T-helper 2 cell (primary cell): ENCODE data around the gene SLC41A2.
"Not testable (repeated sequence)": the region's sequence is repeated elsewhere in the genome, so short reads cannot be mapped to it uniquely, and the experiment has no call there.

Experiments
- DNase-seq, 5 experiments: peaks; one replicate each; pipeline versions ENCODE4 v3.0.0 to v3.0.0-alpha.2; 2012 to 2022
- total RNA-seq, 2 donors: gene quantifications; one replicate each; lab custom pipeline; 2026; lab: John Stamatoyannopoulos, UW

Gene SLC41A2, protein sequence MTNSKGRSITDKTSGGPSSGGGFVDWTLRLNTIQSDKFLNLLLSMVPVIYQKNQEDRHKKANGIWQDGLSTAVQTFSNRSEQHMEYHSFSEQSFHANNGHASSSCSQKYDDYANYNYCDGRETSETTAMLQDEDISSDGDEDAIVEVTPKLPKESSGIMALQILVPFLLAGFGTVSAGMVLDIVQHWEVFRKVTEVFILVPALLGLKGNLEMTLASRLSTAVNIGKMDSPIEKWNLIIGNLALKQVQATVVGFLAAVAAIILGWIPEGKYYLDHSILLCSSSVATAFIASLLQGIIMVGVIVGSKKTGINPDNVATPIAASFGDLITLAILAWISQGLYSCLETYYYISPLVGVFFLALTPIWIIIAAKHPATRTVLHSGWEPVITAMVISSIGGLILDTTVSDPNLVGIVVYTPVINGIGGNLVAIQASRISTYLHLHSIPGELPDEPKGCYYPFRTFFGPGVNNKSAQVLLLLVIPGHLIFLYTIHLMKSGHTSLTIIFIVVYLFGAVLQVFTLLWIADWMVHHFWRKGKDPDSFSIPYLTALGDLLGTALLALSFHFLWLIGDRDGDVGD
- total RNA-seq = 2.2 to 4.3 reads per million in 2 donors

DNA sequence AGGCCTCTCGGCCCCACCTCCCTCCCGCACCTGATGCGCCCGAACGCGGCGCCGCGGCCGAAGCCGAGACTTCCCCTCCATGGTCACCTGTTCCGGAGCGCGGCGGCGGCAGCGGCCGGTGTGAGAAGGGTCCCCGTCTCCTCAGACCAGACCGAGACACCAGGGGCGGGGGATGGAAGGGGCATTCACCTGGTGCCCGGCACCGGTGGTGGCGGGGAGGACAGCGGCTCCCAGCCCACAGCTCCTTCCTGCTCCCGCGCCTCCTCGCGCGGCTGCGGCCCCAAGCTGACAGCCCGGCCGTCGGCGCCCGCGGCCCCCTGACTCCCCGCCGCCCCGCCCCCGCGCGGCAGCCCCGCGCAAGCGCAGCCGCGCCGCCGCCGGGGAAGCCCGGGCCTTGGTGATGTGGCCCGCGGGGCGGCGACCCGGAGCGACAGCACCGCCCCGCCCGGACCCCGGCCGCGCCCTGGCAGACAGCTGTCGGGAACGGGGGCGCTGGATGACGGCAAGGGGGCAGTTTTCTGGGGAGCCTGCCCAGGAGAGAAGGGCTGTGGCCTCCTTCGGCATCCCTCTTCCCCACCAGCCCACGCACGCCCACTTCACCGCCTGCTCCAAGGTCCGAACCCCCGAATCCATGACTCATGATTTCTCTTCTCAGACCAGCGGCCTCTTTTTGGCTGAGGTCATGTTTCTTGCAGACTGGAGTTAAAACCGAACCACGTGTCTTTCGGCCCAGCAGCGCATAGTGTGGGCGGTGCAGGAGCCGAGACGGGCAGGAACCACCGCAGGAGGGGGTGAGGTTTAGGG, at the start of gene SLC41A2:
Gene SLC41A2 (minus strand): TSS at position 290 of the 804 bp plus-strand sequence. CDS start 29,763 bp downstream, outside the sequence.
- DNase-seq = peak; percentile 57 to 91 (median 70)

DNA sequence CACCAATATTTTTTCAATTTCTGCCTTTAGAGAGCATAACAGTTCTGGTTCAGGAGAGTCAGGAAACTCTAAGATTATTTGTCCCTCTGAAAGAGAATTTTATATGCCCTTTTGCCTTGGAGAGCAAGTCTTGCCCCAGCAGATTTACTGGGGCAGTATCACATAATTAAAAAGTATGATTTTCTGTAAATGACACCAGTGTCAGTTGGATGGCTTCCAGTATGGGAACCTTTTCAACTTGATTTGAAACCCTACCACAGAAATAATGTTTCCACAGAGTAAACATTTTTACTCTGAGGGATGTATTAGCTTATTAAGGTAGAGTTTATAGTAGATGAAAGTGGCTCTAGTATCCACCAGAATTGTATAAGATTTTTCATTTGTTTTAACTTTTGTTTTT, 43.4 kb upstream of the SLC41A2 start:
- no peak for DNase-seq

DNA sequence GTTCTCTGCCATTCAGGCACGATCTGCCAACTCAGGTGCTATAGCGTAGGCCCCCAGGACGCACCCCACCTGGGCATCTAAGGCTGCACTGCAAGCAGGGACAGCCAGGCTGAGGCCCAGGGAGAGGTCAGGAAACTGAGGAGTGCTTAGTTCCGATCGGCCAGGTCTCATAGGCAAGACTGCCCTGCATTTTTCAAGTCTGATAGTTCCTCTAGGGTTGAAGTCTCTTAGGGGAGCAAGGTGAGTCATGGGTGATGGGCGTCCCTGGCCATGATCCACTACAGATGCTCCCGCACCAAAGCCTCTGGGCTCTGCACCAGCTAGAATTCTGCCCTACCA, 41.2 kb upstream of the SLC41A2 start:
- no peak for DNase-seq

DNA sequence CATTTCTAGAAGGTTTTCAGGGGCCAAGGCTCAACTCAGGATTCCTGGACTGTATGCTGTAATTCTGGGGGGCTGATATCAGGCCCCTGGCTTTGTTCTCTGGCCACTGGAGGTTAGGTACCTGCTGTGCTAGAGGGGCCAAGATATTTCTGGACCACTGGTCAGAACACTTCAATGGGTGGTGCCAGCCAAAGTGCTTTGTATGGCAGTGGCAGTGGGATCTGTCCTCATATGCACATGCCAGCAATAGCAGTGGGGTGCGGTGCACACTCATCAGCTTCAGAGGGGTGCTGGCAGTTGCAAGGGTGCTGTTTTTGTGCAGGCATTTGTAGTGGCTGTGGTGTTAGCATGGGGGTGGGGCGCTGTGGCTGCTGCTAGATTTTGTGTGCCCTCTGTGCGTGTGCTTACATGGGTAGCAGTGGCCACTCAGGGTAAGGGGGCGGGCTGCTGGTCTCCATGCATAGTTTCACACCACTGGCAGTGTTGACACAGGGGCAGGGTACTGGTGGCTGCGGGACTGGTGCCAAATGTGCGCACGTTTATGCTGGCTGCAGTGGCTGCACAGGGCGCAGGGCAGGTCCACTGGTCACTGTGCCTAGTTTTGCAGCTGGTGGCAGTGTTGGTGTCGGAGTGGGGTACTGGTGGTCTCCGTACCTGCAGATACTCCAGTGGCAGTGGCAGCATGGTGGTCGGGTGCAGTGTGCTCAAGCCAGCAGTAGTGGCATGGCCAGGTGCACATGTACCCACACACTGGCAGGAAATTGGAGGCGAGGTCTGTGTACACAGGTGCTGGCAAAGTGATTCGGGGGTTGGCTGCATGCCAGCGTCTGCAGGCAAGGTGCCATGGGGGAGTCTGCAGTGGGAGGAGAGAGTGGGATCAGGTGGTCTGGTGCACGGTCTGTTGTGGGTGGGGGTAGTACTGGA, 40.6 kb upstream of the SLC41A2 start:
- DNase-seq = no peak

DNA sequence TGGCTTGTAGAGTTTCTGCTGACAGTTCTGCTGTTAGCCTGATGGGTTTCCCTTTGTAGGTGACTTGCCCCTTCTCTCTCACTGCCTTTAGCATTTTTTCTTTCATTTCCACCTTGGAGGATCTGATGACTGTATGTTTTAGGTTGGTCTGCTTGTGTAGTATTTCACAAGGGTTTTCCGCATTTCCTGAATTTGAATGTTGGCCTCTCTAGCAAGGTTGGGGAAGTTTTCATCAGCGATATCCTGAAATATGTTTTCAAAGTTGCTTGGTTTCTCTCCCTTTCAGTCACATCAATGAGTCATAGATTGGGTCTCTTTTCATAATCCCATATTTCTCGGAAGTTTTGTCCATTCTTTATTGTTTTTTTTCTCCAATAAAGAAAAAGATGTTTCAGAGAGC, 39.5 kb upstream of the SLC41A2 start:
- DNase-seq = no peak

DNA sequence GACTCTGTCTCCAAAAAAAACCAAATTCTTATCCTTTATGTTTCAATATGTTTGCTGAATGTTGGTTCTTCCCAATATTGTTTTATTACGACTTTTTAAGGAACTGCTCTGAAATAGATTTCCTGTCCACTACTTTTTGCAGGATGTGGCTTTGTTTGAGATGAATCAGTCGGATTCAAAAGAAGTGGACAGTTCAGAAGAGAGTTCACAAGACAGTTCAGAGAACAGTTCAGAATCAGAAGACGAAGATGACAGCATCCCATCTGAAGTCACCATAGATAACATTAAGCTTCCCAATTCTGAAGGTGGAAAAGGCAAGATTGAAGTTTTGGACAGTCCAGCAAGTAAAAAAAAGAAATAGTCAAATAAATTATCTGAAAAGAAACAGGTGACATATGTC, 36.2 kb upstream of the SLC41A2 start:
- no peak for DNase-seq

DNA sequence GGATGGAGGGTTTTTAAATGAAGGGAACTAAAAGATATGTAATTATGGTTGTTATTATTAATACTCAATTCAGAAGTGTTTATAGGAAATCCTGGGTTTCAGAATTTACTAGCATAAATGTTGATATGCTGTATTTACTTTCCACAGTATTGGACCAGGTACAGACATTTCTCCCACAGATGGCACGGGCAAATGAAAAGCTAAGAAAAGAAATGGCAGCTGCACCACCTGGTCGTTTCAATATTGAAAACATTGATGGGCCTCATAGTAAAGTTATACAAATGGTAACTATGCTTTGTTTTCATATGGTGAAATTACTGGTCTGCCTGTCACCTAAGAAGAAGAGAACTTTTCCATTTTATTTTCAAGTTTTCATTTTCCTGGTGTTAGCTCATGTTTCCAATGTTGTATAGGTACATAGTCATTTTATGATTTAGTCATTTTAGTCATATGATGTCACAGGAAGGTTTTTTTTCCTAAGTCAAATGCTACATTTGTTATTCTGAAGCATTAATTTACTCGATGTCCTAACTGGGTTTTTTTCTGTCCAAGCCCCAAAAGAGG, 33.6 kb upstream of the SLC41A2 start:
- DNase-seq = no peak

DNA sequence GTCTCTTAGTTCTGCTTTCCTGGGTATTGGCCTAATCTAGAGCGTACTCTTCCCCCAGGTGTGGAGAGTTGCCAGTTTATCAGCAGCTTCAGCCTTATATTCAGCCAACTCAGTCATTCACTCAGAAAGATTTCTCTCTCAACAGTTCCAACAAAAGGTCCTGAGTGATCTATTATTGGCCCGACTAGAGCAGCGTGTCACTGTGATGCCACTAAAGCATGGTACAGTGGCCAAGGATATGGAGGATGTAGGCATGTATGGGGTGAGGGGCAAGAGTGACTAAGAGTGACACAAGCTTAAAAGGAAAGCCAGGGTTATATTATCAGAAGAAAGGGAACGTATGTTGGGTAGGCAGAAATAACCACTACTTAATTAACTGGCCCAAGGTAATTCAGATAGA, 32.9 kb upstream of the SLC41A2 start:
- DNase-seq = no peak

DNA sequence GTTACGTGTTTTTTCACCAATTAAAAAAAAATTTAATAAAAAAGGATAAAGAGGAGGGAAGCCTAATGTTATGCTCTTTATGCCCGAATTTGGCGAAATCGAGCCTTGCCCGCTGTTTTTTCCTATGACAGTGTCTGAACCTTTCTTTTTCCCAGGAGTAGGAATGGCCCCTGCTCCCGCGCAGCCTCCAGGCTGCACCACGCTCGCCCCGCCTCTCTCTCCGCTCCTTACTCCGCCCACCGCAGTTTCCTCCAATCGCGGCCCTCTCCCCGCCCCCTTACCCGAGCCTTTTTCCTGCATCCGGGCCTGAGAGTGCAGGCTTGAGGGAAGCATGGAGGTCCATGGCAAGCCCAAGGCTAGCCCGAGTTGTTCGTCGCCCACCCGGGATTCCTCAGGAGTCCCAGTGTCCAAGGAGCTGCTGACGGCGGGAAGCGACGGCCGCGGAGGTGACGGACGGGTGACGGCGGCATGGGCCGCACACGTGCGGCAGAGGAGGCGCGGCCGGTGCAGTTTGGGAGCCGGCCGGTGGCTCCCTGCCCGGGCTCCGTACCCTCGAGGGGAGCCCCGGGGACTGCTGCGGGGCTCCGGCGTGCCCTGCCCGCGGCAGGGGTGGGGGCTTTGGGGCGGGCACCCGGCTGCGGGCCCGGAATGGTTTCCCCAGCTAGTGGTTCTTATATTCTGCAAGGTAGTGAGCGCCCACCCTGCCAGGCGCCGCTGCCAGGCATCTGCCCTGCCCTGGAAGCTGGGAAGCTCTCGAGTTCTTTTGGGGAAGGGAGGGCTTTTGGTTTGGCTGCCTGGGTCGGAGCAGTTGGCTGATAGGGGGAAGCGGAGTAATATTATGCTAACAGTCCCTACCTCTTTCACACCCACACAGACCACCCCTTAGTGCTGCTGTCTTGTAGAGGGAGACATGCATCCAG, 28.2 kb upstream of the SLC41A2 start, which contains the start of gene NOPCHAP1:
Gene NOPCHAP1 (plus strand): TSS at position 295 of the 920 bp plus-strand sequence. CDS start 37 bp downstream, at position 332.
- peak; percentile 68 to 81 (median 78) for DNase-seq

DNA sequence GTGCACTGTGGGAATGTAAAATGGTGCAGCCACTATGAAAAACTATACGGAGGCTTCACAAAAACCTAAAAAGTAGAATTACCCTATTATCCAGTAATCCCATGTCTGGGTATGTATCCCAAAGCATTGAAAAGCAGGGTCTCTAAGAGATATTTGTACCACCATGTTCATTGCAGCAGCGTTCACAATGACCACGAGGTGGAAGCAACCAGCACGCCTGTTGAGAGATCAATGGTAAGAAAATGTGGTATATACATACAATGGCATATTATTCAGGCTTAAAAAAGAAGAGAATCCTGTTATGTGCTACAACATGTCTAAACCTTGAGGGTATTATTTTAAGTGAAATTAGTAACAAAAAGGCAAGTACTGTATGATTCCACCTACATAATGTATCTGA, 27.1 kb upstream of the SLC41A2 start:
- DNase-seq = peak in 1 of 5 experiments; percentile 11

DNA sequence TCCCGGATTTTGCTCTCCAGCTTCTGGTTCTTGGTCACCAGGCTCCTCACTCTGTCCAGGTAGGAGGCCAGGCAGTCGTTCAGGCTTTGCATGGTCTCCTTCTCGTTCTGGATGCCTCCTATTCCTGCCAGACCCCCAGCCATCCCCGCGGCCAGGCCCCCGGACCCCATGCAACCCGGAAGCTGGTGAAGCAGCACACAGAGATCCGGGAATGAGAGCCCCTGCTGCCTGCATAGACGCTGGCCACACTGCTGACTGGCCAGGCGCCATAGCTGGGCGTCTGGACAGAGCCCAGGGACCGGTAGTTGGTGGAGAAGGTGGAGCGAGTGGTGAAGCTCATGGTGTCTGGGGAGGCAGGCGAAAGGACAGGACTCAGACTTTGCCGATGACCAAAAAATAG, 19.6 kb upstream of the SLC41A2 start:
- not testable (repeated sequence) for DNase-seq

DNA sequence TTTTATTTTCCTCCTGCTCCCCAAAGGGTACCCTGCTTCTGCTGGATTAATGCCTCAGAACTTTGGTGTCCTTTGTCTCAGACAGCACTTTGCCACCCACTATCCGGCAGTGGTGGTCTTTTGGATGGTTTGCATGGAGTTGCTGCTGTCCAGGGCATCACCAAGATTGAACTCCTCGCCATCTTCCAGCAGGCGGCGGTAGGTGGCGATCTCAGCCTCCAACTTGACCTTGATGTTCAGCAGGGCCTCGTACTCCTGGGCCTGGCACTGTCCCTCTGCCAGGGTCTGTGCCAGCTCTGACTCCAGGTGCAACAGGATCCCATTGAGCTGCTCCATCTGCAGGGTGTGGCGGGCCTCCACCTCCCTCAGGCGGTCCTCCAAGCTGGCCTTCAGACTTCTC, 18.6 kb upstream of the SLC41A2 start:
- peak in 1 of 5 experiments; percentile 6 for DNase-seq

DNA sequence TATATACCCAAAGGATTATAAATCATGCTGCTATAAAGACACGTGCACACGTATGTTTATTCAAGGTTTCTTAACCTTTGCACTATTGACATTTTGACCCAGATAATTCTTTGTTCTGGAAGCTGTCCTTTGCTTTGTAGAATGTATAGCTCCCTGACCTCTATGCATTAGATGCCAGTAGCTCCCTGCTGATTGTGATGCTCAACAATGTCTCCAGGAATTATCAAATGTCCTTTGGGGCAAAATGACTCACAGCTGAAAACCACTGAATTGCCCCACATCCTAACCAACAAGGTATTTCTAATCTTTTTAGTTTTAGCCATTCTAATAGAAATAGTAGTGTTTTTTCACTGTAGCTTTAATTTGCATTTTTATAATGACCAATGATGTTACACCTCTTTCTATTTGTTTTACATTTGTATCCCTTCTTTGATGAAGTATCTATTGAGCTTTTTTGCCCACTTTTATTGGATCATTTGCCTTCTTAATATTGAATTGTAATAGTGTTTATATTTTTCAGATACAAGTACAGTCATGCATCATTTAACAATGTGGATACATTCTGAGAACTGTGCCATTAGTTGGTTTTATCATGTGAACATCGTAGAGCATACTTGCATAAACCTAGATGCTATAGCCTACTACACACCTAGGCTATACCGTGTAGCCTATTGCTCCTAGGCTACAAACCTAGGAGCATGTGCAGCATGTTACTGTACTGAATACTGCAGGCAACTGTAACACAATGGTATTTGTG, 17.7 kb upstream of the SLC41A2 start:
- DNase-seq = no peak

DNA sequence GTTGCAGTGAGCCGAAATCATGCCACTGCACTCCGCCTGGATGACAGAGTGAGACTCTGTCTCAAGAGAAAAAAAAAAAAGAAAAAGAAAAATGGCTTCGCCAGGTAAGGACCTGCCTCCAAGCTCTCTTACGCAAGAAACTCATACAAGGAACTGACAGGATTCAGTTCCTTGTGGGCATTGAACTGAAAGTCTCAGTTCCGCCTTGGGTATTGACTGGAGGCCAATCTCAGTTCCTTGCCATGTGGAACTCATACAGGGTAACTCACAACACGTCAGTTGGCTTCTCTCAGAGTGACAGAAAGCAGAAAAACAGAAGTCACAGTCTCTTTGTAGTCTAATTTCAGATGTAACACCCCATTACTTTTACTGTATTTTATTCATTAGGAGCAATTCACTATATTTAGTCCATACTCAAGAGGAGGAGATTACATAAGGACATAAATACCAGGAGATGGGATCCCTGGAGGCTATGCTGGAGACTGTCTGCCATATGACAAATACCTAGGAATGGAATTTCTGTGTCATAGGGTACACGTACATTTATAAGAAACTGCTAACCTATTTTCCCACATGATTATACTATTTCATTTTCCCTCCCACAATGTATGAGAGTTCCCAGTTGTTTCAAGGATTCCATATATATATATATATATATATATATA, 16.7 kb upstream of the SLC41A2 start:
- no peak for DNase-seq

DNA sequence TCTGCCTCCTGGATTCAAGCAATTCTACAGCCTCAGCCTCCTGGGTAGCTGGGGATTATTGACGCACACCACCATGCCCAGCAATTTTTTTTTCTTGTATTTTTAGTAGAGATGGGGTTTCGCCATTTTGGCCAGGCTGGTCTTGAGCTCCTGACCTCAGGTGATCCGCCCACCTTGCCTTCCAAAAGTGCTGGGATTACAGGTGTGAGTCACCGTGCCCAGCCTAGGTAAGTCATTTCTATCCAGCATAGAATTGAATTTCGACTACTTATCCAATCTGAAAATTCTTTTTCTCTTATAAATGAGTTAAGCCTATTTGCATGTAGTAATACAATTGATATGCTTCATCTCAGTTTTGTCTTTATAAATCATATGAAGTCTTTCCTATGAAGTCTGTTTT, 15.2 kb upstream of the SLC41A2 start:
- no peak for DNase-seq

DNA sequence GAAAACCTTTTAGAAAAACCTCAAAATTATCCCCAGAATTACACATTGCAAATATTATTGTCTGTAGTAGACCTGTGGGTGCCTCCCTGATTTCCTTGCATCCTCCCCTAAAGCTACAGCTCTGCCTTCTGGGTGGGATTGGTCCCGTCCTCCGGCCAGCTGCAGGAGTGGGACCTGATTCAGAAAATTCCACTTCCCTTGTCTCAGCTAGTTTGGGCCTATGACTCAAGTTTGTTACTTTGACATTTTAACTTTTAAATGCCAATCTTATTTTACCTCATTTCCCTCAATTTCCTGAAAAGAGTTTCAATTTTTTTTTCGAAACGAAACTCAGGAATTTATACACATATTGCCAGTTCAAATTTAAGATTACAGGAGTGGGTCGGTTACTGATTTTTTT, 13.2 kb upstream of the SLC41A2 start:
- no peak for DNase-seq

DNA sequence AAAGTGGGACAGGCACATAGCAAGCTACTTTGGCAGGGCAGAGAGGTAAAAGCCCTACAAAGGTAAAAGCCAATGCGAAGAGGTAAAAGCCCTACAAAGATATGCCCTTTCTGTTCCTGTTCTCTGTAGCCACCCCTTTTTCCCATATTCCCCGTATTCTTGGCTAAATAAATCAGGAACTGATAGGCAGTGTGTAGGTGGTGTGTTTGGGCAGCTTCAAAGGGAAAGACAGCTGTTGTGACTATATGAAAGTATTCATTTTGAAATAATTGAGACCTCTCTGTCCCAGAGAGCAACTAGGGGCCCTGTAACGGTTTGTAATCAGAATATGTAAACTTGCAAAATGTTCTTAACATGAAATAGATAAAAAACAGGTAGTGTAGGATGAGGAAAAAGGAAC, 11.3 kb upstream of the SLC41A2 start:
- no peak for DNase-seq

DNA sequence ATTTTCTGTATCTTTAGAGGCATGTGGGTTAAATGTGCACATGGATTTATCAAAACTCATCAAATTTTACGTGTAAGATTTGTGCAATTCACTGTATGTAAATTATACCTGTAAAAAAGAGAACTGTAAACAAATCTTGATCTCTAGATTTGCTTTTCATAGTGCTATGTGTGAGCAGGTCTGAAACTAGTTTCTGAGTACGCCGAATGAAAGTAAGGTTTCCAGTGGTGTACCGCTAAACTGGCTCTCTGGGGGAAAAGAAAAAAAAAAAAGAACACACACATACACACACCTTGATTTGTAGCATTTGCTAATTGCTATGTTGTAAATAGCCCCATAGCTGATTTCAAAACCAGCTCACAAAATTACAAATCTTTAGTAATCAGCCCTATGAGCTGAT, 8.6 kb upstream of the SLC41A2 start:
- peak in 1 of 5 experiments; percentile 63 for DNase-seq

DNA sequence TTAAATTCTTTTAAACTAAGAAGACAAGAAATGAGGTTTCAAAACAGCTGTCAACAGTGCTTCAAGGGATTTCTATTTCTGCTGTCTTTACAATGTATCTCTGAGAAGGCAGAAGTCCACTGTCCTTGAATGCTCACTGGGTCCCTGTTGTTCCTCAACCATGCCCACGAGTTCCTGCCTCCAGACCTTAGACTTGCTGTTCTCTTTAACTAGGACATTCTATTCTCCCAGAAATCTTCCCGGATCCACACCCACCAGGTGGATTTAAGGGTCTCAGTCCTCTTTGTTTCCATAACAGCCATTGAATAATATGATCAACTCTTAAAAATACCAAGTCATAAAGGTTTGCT, 6.7 kb upstream of the SLC41A2 start:
- DNase-seq = no peak
